Astrocyte (in vitro differentiated cells and primary cell): ENCODE measurements around the gene TTLL1.

ENCODE experiments used
- EZH2 ChIP-seq: IDR thresholded peaks from 2 replicates; pipeline ENCODE4 v1.6.1; 2012; ENCODE audit warnings: mild to moderate bottlenecking, low read length, inconsistent platforms; ENCODE audit not compliant: insufficient read depth
- TF ChIP-seq, protein P1 (sequence below): IDR thresholded peaks from 2 replicates; pipeline ENCODE4 v1.5.1; 2011; ENCODE audit warnings: low read depth, mild to moderate bottlenecking, inconsistent platforms, low read length, moderate library complexity; ENCODE audit not compliant: insufficient read depth

DNA sequence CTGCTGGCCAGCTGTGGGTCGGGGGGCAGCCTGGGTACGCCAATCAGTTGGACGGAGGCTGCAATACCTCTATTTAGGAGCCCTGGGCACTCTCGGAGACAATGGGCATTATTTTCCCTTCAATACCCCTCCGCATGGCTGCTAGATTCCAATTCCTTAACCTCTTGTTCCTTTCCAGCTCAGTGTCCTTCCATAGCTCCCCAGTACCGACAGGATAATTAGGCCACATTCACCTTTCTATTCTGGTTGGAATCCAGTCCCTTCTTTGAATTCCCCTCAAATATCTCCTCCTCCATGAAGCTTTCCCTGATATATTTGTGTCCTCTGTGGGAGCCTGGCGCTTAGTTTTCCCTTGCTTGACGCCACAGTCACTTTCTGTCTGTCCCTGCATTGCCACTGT, 17.1 kb upstream of the TTLL1 start:
- TF ChIP-seq, protein P1, sequence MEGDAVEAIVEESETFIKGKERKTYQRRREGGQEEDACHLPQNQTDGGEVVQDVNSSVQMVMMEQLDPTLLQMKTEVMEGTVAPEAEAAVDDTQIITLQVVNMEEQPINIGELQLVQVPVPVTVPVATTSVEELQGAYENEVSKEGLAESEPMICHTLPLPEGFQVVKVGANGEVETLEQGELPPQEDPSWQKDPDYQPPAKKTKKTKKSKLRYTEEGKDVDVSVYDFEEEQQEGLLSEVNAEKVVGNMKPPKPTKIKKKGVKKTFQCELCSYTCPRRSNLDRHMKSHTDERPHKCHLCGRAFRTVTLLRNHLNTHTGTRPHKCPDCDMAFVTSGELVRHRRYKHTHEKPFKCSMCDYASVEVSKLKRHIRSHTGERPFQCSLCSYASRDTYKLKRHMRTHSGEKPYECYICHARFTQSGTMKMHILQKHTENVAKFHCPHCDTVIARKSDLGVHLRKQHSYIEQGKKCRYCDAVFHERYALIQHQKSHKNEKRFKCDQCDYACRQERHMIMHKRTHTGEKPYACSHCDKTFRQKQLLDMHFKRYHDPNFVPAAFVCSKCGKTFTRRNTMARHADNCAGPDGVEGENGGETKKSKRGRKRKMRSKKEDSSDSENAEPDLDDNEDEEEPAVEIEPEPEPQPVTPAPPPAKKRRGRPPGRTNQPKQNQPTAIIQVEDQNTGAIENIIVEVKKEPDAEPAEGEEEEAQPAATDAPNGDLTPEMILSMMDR = no peak
- TF ChIP-seq EZH2 = no peak
